Measurements from ENCODE around the gene RPP25L.
"Not testable (repeated sequence)": the region's sequence is repeated elsewhere in the genome, so short reads cannot be mapped to it uniquely, and the experiment has no call there.

GRCh38 chr9:34639322-34639721 is 27.4 kb upstream of the RPP25L start:
- TF ChIP-seq JUND (IDR thresholded peaks at IDR 0.05); FOXJ3 (CRISPR knock-in tag; IDR thresholded peaks at IDR 0.05); CTCF (IDR thresholded peaks at IDR 0.05); SMC3 (IDR thresholded peaks at IDR 0.05; ENCODE audit: low read depth, low read length); TAF1 (IDR thresholded peaks at IDR 0.05; ENCODE audit: borderline replicate concordance, low read depth, low read length); FOXM1 (IDR thresholded peaks at IDR 0.05; ENCODE audit: low read depth): not testable (repeated sequence)
